Naive thymus-derived CD8-positive, alpha-beta T cell (primary cell): ENCODE results near the gene KIF25. TPM values are rescaled to one million over a fixed set of nuclear protein-coding genes. Genes with fewer than 3 reads are reported as not detected.

Experiments used
- ATAC-seq, 2 donors: fragments of 150-1000 bp; cut with Tn5 transposase in 1 of 2; sonication (Bioruptor Pico), chemical (Tn5 transposase) in 1 of 2; 1 replicate in 1 of 2; 2 replicates in 1 of 2; pipeline ENCODE4 v1.10.0; 2021; ENCODE audit warnings: mild to moderate bottlenecking in 2 of 2, moderate library complexity in 2 of 2
- POLR2A ChIA-PET: fragments of 350-600 bp; sonication (Branson Sonifier 250); formaldehyde crosslinking; loops from one replicate; lab custom pipeline; 2021; ENCODE audit warnings: antibody characterized with exemption; lab: Charles Lee
- DNase-seq, 10 donors: peaks; one replicate each; pipeline versions ENCODE4 v3.0.0 to v3.0.0-alpha.2; 2020 to 2022
- H3K27ac Mint-ChIP-seq, 10 donors: one replicate each; pipeline ENCODE4 v1.8.0; 2020 to 2022; ENCODE audit warnings: mild to moderate bottlenecking in 10 of 10, mixed read lengths in 10 of 10, moderate library complexity in 4 of 10, inconsistent platforms in 1 of 10
- H3K27me3 Mint-ChIP-seq, 5 donors: one replicate each; pipeline ENCODE4 v1.8.0; 2021 to 2022; ENCODE audit warnings: mixed read lengths in 5 of 5
- H3K36me3 Mint-ChIP-seq, 3 donors: one replicate each; pipeline ENCODE4 v1.8.0; 2020 to 2022; ENCODE audit warnings: mixed read lengths in 3 of 3, mild to moderate bottlenecking in 2 of 3, inconsistent platforms in 1 of 3
- H3K4me1 Mint-ChIP-seq, 4 donors: one replicate each; pipeline ENCODE4 v1.8.0; 2021 to 2022; ENCODE audit warnings: mixed read lengths in 4 of 4
- H3K4me3 Mint-ChIP-seq, 10 donors: one replicate each; pipeline ENCODE4 v1.8.0; 2020 to 2022; ENCODE audit warnings: mild to moderate bottlenecking in 10 of 10, mixed read lengths in 10 of 10, moderate library complexity in 6 of 10, inconsistent platforms in 1 of 10
- H3K9me3 Mint-ChIP-seq, 9 donors: one replicate each; pipeline ENCODE4 v1.8.0; 2020 to 2022; ENCODE audit warnings: mixed read lengths in 9 of 9, mild to moderate bottlenecking in 3 of 9, inconsistent platforms in 1 of 9, moderate library complexity in 1 of 9
- polyA plus RNA-seq, 3 donors: library from polyadenylated mRNA; unstranded; fragments of 300-500 nt; fragmentation: Illumina TruSeq; gene quantifications; one replicate each; pipeline ENCODE4 v1.2.3, GENCODE V29; 2021
- total RNA-seq, 8 experiments: library from RNA in 2 of 8; stranded (reverse) in 2 of 8; gene quantifications; one replicate each; pipeline ENCODE4 v1.2.3 and lab custom pipeline; 2021 to 2026

Gene KIF25
- total and polyA plus RNA-seq, 5 experiments from 2014 or later: not detected

- Mint-ChIP-seq H3K4me1 (no peaks in the 10 kb centered on the region), H3K27ac (no peak overlapping the region), H3K9me3 (peaks cover 0 to 12% (median 2%) of the 10 kb centered on the region in 9 donors), H3K36me3 (no peaks in the 10 kb centered on the region), H3K4me3 (no peak overlapping the region), H3K27me3 (peaks cover 0 to 3% (median 0%) of the 10 kb centered on the region in 5 donors)
- POLR2A ChIA-PET: no interaction called here
- no peak for ATAC-seq
- peak in 1 of 10 donors; percentile 51 for DNase-seq
Measured at GRCh38 chr6:168090064-168090690, 92.7 kb downstream of the KIF25 start.

- ATAC-seq (no peak), DNase-seq (peak in 1 of 10 donors; percentile 28)
- Mint-ChIP-seq H3K4me3 (no peak overlapping the region), H3K27ac (no peak overlapping the region), H3K9me3 (peaks cover 0 to 12% (median 2%) of the 10 kb centered on the region in 9 donors), H3K27me3 (peaks cover 0 to 3% (median 0%) of the 10 kb centered on the region in 5 donors), H3K36me3 (no peaks in the 10 kb centered on the region), H3K4me1 (no peaks in the 10 kb centered on the region)
- POLR2A ChIA-PET: no interaction called here
Measured at GRCh38 chr6:168090706-168091105, 93.2 kb downstream of the KIF25 start.

GRCh38 chr6:168091381-168092264 lies 94.2 kb downstream of the KIF25 start:
- POLR2A ChIA-PET: no interaction called here
- Mint-ChIP-seq H3K27ac (no peak overlapping the region), H3K36me3 (no peaks in the 10 kb centered on the region), H3K4me3 (no peak overlapping the region), H3K27me3 (peaks cover 0 to 3% (median 0%) of the 10 kb centered on the region in 5 donors), H3K9me3 (peaks cover 0 to 12% (median 2%) of the 10 kb centered on the region in 9 donors), H3K4me1 (no peaks in the 10 kb centered on the region)
- DNase-seq (peak in 1 of 10 donors; percentile 36), ATAC-seq (no peak)

GRCh38 chr6:168092541-168092940 lies 95.1 kb downstream of the KIF25 start:
- peaks cover 0 to 12% (median 2%) of the 10 kb centered on the region in 9 donors for H3K9me3 Mint-ChIP-seq
- H3K4me3 Mint-ChIP-seq: no peak overlapping the region
- peak in 1 of 10 donors; percentile 55 for DNase-seq
- POLR2A ChIA-PET: no interaction called here
- no peak for ATAC-seq
- H3K36me3 Mint-ChIP-seq: no peaks in the 10 kb centered on the region
- H3K27me3 Mint-ChIP-seq: peaks cover 0 to 4% (median 0%) of the 10 kb centered on the region in 5 donors
- H3K27ac Mint-ChIP-seq: no peak overlapping the region
- H3K4me1 Mint-ChIP-seq: no peaks in the 10 kb centered on the region

- no peaks in the 10 kb centered on the region for H3K36me3 Mint-ChIP-seq
- peaks cover 0 to 12% (median 2%) of the 10 kb centered on the region in 9 donors for H3K9me3 Mint-ChIP-seq
- no peaks in the 10 kb centered on the region for H3K4me1 Mint-ChIP-seq
- ATAC-seq (no peak), DNase-seq (peak in 1 of 10 donors; percentile 59)
- peaks cover 0 to 9% (median 4%) of the 10 kb centered on the region in 5 donors for H3K27me3 Mint-ChIP-seq
- H3K27ac Mint-ChIP-seq: no peak overlapping the region
- no peak overlapping the region for H3K4me3 Mint-ChIP-seq
- POLR2A ChIA-PET: no interaction called here
Measured at GRCh38 chr6:168093071-168093505, 95.6 kb downstream of the KIF25 start.

- Mint-ChIP-seq H3K9me3 (peaks cover 0 to 12% (median 2%) of the 10 kb centered on the region in 9 donors), H3K27me3 (peaks cover 0 to 11% (median 7%) of the 10 kb centered on the region in 5 donors), H3K36me3 (no peaks in the 10 kb centered on the region), H3K4me3 (no peak overlapping the region), H3K4me1 (no peaks in the 10 kb centered on the region), H3K27ac (no peak overlapping the region)
- DNase-seq (peak in 1 of 10 donors; percentile 26), ATAC-seq (no peak)
- POLR2A ChIA-PET: no interaction called here
Measured at GRCh38 chr6:168093634-168094033, 96.2 kb downstream of the KIF25 start.

Other genes starting within 250 kb of the KIF25 start
- gene AFDN, start 170.8 kb upstream of the KIF25 start, total RNA-seq: 1 to 10 TPM; 9.4 to 9.6 TPM
- gene AFDN, start 170.8 kb upstream of the KIF25 start, polyA plus RNA-seq: 1 to 10 TPM in 1 of 3 donors, under 1 TPM in 1, not detected in 1; 0.46 to 1.2 TPM
- gene FRMD1, start 81.5 kb downstream of the KIF25 start, total RNA-seq: not detected
- gene FRMD1, start 81.5 kb downstream of the KIF25 start, polyA plus RNA-seq: not detected